Duodenal mucosa (tissue), 2 donors: ENCODE data around the gene TRUB2.
A peak's percentile ranks its signal among the peaks of the same experiment; 100 is the strongest.

ENCODE experiments used
- H3K27ac ChIP-seq: one replicate; pipeline ENCODE4 v1.7.0; 2013; ENCODE audit warnings: low read depth, low read length
- H3K27me3 ChIP-seq, 2 donors: one replicate each; pipeline ENCODE4 v1.7.0; 2013; ENCODE audit warnings: low read length in 2 of 2, control low read depth in 1 of 2; ENCODE audit not compliant: insufficient read depth in 2 of 2, control insufficient read depth in 1 of 2
- H3K36me3 ChIP-seq, 2 donors: one replicate each; pipeline ENCODE4 v1.7.0; 2013; ENCODE audit warnings: low read length in 2 of 2, control low read depth in 1 of 2; ENCODE audit not compliant: insufficient read depth in 2 of 2, control insufficient read depth in 1 of 2
- H3K4me1 ChIP-seq, 2 donors: one replicate each; pipeline ENCODE4 v1.7.0; 2013; ENCODE audit warnings: low read length in 2 of 2, control low read depth in 1 of 2; ENCODE audit not compliant: insufficient read depth in 2 of 2, control insufficient read depth in 1 of 2
- H3K4me3 ChIP-seq, 2 donors: one replicate each; pipeline ENCODE4 v1.7.0; 2013; ENCODE audit warnings: low read length in 2 of 2, low read depth in 1 of 2
- H3K9ac ChIP-seq, 2 donors: one replicate each; pipeline ENCODE4 v1.7.0; 2013; ENCODE audit warnings: low read length in 2 of 2, low read depth in 1 of 2
- H3K9me3 ChIP-seq, 2 donors: one replicate each; pipeline ENCODE4 v1.7.0; 2013; ENCODE audit warnings: low read length in 2 of 2, control low read depth in 1 of 2; ENCODE audit not compliant: control insufficient read depth in 1 of 2

TRUB2 gene, protein sequence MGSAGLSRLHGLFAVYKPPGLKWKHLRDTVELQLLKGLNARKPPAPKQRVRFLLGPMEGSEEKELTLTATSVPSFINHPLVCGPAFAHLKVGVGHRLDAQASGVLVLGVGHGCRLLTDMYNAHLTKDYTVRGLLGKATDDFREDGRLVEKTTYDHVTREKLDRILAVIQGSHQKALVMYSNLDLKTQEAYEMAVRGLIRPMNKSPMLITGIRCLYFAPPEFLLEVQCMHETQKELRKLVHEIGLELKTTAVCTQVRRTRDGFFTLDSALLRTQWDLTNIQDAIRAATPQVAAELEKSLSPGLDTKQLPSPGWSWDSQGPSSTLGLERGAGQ

DNA sequence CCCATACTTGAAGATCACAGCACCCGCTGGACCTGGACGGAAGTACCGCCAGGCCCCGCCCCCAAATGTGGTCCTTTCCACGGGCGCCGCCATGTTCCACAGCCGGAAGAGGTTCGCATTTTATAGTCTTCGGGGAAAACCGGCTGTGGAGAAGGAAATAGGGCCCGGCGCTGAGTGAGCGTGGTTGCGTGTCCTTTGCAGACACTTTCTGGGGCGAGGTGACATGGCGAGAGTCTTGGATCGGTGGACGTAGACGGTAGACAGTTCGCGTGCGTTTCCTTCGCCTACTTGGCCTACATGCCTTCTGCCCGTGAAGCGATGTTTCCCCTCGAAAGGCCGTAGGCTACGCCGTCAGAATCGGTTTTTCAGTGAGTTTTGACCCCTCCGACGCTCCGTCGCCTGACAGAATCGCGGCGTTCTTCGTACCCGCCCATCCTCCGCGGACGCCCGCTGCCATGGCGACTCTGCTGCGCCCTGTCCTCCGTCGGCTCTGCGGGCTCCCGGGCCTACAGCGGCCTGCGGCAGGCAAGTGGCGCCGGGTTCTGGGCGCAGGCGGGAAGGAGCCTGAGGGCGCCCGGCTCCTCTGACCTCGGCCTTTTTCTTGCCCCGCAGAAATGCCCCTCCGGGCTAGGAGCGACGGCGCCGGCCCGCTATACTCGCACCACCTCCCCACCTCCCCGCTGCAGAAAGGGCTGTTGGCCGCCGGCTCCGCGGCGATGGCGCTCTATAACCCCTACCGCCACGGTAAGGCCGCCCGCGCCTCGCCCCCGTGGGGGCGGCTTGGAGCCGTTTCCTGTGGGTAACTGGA, at the start of gene TRUB2, which contains the start of gene COQ4:
TSS of gene TRUB2 (minus strand) at position 44 of the 808 bp plus-strand sequence. CDS start at position 5, 39 bp downstream.
TSS of gene COQ4 (plus strand) at position 436 of the 808 bp plus-strand sequence. CDS start at position 456, 20 bp downstream.
- Histone ChIP-seq H3K4me1 (peaks cover 20 to 32% of the 10 kb centered on the region in 2 donors), H3K9me3 (no peaks in the 10 kb centered on the region), H3K4me3 (peak within 1 kb of the TSS; percentile 98 to 99), H3K27ac (peak within 1 kb of the TSS; percentile 96), H3K9ac (peak within 1 kb of the TSS; percentile 74 to 100), H3K27me3 (no peaks in the 10 kb centered on the region), H3K36me3 (peaks cover 21 to 31% of the 10 kb centered on the region in 2 donors)

DNA sequence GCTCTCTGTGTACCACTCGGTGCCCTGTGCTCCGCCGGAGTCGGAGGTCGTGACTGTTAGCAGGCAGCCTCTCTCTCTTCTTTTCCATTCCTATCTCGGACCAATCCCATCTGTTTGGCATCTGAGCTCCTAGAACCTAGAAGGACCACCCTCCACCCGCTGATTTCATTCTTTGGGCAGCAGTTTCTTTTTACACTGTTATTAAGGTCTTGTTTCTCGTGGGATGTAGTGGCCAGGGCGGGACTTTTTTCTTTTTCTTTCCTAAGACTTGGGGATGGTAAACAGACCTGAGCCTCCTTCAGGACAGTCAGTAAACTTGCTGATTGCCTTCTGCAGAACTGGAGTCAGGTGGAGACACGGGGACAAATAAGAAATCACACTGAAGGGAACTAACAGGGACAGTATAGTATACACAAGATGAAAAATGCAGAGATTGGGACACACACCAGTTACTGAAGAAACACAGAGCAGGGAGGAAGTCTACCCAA, 49.4 kb upstream of the TRUB2 start:
- Histone ChIP-seq H3K4me3 (peak overlapping the region; percentile 94), H3K4me1 (peaks cover 22 to 25% of the 10 kb centered on the region in 2 donors), H3K27ac (peak overlapping the region; percentile 76), H3K9ac (peak overlapping the region; percentile 79 to 95), H3K27me3 (no peaks in the 10 kb centered on the region), H3K36me3 (peaks cover 6% of the 10 kb centered on the region in 2 donors), H3K9me3 (no peaks in the 10 kb centered on the region)

DNA sequence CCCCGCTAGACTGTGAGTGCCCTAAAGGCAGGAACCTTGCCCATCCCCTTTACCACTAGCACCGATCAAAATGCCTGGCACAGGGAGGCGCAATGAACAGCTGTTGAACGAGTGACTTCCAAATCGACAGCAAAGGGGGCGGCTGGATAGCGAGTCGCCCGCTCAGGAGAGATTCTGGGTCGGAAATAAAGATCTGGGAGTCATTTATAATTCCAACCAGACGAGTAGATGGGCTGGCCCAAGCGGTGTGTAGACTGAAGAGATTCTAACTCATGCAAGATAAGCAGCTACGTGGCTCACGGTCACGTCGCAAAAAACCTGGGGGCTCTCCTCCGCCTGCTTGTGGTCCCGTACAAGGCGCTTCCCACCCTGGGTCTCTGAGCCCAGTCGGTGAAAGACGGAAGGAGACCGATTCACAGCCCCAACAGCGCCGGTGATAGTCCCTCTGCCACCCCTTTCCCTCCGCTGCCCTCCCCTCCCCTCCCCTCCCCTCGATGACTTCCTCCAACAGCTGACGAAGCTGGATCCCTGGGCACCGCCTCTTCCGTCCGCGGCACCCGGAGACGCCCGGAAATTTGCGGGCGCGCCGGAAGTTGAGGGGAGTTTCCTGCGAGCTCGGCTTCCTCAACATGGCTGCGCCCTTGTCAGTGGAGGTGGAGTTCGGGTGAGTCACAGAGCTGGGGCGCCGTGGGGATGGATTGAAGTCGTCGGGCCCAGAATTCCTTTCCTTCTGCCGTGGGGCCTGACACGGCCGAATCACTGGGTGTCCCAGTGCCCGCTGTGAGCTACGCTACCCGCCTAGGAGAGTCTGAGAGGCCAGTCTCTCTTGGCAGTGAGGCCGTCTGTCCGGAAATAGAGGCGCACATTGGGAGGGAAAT, 48.7 kb upstream of the TRUB2 start, which contains the start of gene URM1:
TSS of gene URM1 (plus strand) at position 623 of the 878 bp plus-strand sequence. CDS start at position 630, 7 bp downstream.
- peak within 1 kb of the TSS; percentile 95 to 96 for H3K9ac ChIP-seq
- H3K4me1 ChIP-seq = peaks cover 22 to 25% of the 10 kb centered on the region in 2 donors
- peak within 1 kb of the TSS; percentile 94 for H3K4me3 ChIP-seq
- no peaks in the 10 kb centered on the region for H3K27me3 ChIP-seq
- peaks cover 6% of the 10 kb centered on the region in 2 donors for H3K36me3 ChIP-seq
- no peaks in the 10 kb centered on the region for H3K9me3 ChIP-seq
- peak within 1 kb of the TSS; percentile 80 for H3K27ac ChIP-seq

DNA sequence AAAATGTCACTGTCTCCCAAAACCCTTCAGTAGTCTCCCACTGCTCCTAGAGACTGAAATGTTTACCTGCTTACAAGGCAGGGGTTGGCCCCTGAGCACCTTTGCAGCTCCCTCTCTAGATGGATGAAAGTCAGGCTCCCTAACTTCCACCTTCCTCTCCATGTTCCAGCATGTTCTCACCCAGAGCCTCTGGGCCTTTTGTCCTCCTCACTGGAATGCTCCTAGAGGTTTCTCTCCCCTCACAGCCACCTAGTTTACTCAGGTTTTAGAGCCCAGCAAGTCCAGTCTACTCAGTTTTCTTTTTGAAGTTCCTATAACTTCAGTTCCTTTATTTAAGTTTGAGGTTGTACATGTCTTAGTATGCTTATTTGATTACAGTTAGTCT, 48.1 kb upstream of the TRUB2 start:
- H3K27me3 ChIP-seq = no peaks in the 10 kb centered on the region
- H3K9ac ChIP-seq = peak overlapping the region; percentile 95 to 96
- H3K4me3 ChIP-seq = peak overlapping the region; percentile 94
- peaks cover 24 to 26% of the 10 kb centered on the region in 2 donors for H3K4me1 ChIP-seq
- H3K36me3 ChIP-seq = peaks cover 5 to 6% of the 10 kb centered on the region in 2 donors
- H3K27ac ChIP-seq = peak overlapping the region; percentile 80
- no peaks in the 10 kb centered on the region for H3K9me3 ChIP-seq

DNA sequence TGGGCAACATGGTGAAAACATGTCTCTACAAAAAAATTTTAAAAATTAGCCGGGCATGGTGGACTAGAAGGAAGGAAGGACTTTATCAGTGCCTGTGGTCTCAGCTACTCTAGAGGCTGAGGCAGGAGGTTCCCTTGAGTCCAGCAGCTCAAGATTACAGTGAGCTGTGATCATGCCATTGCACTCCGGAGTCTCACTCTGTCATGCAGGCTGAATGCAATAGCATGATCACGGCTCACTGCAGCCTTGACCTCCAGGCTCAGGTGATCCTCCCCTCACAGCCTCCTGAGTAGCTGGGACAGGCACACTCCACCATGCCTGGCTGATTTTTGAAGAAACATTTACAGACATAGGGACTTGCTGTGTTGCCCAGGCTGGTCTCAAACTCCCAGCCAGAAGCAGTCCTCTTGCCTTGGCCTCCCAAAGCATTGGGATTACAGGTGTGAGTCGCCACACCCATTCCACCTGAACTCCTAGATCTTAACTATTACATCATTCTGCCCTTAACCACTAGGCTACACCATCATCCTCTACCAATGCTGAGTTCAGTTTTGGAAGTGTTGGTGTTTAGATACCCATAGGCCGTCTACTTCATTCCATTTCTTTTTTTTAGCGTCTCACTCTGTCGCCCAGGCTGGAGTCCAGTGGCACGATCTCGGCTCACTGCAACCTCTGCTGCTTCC, 46.9 kb upstream of the TRUB2 start:
- Histone ChIP-seq H3K27ac (no peak overlapping the region), H3K4me3 (no peak overlapping the region), H3K9me3 (no peaks in the 10 kb centered on the region), H3K27me3 (no peaks in the 10 kb centered on the region), H3K9ac (no peak overlapping the region), H3K36me3 (no peaks in the 10 kb centered on the region), H3K4me1 (peaks cover 29 to 36% of the 10 kb centered on the region in 2 donors)

DNA sequence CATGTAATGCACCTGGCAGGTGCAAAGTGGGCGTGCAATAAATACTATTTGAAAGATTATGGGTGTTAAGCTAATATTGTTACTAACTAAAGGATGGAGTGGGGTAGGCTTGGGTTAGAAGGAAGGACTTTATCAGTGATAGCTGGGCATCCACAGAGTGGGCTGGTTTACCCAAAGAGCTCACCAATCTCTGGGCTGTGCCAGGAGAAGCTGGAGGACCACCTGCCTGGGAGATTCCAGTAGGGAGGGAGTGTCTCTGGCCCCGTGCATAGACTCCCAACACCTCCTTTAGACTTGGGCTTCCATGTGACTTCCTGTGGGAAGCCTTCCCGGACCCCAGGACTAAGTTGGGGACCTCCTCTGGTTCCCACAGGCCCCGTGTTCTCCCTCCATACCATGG, 43.3 kb upstream of the TRUB2 start:
- Histone ChIP-seq H3K4me3 (no peak overlapping the region), H3K9ac (peak overlapping the region in 1 of 2 donors; percentile 64), H3K36me3 (no peaks in the 10 kb centered on the region), H3K27me3 (no peaks in the 10 kb centered on the region), H3K9me3 (no peaks in the 10 kb centered on the region), H3K4me1 (peaks cover 28 to 33% of the 10 kb centered on the region in 2 donors), H3K27ac (no peak overlapping the region)

DNA sequence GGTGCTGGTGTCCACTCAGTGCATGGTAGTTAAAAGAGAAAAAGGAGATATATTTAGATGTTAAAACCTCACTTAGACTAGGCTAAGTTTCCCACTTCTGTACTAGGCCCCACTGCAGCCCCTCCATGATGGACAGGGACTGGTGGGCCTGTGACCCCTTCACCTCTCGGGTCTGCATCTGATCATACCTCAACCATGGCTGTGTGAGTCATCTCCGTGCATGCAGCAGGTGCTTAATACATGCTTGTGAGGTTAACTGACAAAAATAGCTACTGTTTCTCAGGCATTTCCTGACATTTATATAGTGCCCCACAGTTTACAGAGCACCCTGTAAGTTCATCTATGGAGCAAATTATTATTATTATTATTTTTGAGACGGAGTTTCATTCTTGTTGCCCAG, 40.5 kb upstream of the TRUB2 start:
- H3K9me3 ChIP-seq = no peaks in the 10 kb centered on the region
- peaks cover 0 to 6% of the 10 kb centered on the region in 2 donors for H3K36me3 ChIP-seq
- H3K9ac ChIP-seq = peak overlapping the region in 1 of 2 donors; percentile 64
- no peak overlapping the region for H3K4me3 ChIP-seq
- H3K27ac ChIP-seq = no peak overlapping the region
- peaks cover 23 to 29% of the 10 kb centered on the region in 2 donors for H3K4me1 ChIP-seq
- H3K27me3 ChIP-seq = no peaks in the 10 kb centered on the region

DNA sequence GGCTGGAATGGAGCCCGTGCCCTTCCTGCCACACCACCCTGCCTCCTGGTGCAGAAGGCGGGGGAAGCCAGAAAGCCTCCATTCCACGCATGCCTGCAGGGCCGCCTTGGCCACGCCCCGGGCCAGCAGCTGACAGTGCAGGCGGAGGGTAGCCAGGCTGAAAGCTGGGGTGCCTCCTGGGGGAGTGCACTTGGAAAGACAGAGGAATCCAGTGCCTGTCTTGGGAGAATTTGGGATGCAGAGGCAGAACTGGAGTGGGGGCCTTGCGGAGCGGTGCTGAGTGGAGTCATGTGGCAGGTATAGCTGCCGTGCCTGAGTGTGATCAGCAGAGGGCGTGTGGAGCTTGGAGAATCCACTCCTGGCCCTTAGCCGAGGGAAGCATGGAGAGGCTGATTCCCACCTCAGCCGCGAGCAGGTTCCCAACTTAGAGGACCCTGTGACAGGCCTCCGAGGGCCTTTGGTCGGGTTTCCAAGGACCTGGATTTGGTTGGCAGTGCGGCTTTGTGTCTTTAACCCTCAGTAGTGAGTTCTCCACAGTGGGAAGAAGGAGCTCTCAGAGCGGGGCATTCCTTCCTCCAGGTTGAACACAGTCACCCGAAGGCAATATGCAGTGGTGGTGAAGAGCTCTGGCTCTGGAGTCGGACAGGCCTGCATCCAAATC, 39.9 kb upstream of the TRUB2 start:
- Histone ChIP-seq H3K4me3 (peak overlapping the region; percentile 71 to 84), H3K27ac (no peak overlapping the region), H3K9ac (peak overlapping the region; percentile 25 to 64), H3K36me3 (peaks cover 0 to 12% of the 10 kb centered on the region in 2 donors), H3K4me1 (peaks cover 22 to 26% of the 10 kb centered on the region in 2 donors), H3K9me3 (no peaks in the 10 kb centered on the region), H3K27me3 (no peaks in the 10 kb centered on the region)
